Ecto neural progenitor cell (in vitro differentiated cells): ENCODE results near the gene GOLPH3.

Source experiments
- DNase-seq: peaks from one replicate; pipeline ENCODE4 v3.0.0-alpha.2; 2018; ENCODE audit warnings: low spot score

GOLPH3 gene

GRCh38 chr5:32170303-32171151 is 3.6 kb downstream of the GOLPH3 start:
- no peak for DNase-seq

DNA sequence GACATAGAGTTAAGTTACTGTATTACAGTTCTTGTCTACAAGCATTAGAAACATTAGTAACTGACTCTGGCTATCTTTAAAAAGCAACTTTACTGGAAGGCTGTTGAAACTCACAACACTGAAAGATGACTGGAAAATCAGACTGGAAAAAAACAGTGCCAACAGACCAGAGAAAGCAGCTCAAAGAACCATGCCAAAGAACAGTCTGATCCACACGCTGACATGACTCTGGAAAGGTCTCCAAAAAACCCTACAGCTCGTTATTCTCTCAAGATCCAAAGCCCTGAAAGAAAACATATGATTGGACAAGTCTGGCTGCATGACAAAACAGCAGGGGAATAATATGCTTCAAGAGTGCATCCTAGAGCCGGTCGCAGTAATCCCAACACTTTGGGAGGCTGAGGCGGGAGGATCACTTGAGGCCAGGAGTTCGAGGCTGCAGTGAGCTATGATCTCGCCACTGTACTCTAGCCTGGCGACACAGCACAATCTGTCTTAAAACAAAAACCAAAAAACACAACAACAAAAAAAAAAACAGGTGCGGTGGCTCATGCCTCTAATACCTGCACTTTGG is 5.6 kb downstream of the GOLPH3 start:
- DNase-seq: no peak

- no peak for DNase-seq
These were observed 8.5 kb downstream of the GOLPH3 start for GRCh38 chr5:32165597-32165996.

DNA sequence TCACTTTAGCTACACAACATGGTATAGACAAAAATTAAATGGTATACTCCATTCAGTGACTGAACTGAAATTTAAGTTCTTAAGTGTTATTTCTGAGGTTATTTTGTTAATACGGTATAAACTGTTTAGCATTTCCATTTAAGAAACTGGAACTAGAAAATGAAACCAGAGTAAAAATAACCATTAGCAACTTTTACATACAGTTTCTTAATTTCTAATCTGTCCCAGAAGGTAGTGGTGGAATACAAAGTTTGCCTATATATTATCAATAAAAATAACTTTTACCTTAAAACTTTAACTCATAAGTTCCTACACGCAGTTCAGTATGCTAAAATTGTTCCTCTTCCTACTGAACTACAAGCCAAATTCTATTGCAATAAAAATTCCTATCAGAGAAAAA is 10.3 kb downstream of the GOLPH3 start:
- DNase-seq: no peak

DNA sequence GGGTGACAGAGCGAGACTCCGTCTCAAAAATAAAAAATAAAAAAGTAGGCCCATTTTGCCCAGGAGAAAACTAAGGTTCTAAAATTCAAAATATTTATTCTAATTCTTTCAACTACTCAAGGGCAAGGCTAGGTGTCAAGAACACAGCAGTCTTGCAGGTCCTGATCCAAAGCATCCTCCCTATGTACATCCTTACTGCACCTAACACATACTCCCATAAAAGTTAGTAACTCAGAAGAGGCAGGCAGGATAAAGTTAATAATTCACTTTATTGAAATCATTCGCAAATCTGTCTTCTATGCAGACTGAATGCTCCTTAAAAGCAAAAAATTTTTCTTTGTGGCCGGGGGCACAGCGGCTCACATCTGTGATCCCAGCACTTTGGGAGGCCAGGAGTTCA is 11.1 kb downstream of the GOLPH3 start:
- no peak for DNase-seq

GRCh38 chr5:32160228-32160627 is 13.9 kb downstream of the GOLPH3 start:
- DNase-seq: no peak

DNA sequence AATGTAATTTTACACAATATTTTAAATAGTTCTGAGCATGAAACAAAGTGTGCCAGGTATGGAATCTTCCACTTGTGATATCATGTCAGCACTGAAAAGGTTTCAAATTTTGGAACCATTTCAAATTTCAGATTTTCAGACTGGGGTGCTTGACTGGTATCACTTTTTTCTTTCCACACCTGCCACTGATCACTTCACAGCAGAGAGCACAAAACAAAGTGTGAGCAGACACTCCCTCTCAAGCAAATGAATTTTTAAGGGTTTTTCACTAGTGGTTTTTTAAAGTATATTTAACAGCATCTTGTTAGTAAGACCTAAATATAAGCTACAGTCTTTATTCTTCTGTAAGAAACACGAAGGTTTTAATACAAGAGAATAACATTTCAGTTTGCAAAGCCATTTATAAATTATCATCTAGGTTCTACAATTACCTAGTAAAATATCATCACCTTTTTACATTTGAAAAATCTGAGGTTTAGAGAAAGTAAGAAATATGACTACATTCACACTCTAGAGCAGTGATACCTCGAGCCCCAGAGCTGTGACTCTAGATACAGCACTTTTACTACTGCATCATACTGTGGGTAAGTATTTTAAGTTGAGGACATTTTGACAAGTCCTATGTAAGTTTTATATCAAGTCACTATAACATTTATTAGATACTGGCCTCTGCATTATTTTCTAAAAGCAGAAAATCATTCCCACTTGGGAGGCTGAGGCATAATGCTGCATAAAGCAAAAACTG is 14.6 kb downstream of the GOLPH3 start:
- no peak for DNase-seq

- DNase-seq: no peak
These were observed 15.5 kb downstream of the GOLPH3 start for GRCh38 chr5:32158679-32158975.

- no peak for DNase-seq
These were observed 17.0 kb downstream of the GOLPH3 start for GRCh38 chr5:32157078-32157477.

- DNase-seq: no peak
These were observed 17.5 kb downstream of the GOLPH3 start for GRCh38 chr5:32156635-32157034.

GRCh38 chr5:32155211-32155610 is 18.9 kb downstream of the GOLPH3 start:
- no peak for DNase-seq

GRCh38 chr5:32153723-32154122 is 20.4 kb downstream of the GOLPH3 start:
- DNase-seq: no peak

- no peak for DNase-seq
These were observed 22.9 kb downstream of the GOLPH3 start for GRCh38 chr5:32151198-32151597.

DNA sequence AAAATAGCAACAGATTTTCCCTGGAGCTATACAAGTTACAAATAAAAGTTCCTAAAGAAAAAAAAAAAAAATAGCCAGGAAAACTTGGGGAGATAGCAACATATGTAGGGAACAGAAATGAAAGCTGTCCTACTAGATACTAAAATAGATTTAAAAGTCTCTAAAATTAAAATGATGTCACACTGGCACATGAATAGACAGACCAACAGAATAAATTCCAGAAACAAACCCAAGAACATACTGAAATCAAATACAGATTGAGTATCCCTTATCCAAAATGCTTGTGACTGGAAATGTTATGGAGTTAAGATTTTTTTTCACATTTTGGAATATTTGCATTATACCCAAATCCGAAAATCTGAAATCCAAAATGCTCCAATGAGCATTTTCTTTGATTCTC is 23.8 kb downstream of the GOLPH3 start:
- no peak for DNase-seq

DNA sequence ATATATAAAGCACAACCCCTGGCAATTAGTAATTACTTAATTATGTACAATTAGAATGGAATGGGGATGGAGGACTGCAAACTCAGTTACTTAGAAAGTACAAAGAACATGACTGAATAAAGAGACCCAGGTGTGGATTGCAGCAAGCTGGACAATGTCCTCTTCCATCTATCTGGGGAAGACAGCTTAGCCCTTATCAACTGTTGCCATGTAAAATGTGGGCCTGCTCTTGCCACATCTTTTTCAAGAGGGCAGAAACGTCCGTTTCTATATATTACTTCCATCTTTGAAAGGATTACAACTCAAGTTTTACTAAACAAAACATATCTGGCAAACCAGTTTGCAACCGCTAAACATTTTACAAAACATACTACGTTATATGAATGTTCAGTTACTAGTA is 26.2 kb downstream of the GOLPH3 start:
- no peak for DNase-seq

- DNase-seq: no peak
These were observed 26.9 kb downstream of the GOLPH3 start for GRCh38 chr5:32147236-32147635.

DNA sequence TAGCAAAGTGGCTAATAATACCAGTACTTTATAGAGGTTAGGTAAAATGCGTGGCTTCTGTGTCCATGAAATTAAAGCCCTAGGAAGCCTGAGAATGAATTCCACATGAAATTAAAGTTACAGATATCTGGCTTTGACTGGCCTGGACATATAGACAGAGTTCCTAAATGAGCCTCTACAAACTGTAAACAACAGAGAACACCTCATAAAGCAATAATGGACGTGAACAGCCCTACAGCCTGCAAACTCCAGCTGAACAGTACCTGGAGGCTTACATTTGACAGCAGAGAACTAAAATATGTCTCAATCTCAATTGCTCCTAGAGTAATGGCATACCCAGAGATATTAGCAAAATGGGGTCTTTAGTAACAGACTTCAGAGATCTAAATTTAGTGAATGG is 28.7 kb downstream of the GOLPH3 start:
- no peak for DNase-seq

GRCh38 chr5:32144378-32145207 is 29.5 kb downstream of the GOLPH3 start:
- no peak for DNase-seq

DNA sequence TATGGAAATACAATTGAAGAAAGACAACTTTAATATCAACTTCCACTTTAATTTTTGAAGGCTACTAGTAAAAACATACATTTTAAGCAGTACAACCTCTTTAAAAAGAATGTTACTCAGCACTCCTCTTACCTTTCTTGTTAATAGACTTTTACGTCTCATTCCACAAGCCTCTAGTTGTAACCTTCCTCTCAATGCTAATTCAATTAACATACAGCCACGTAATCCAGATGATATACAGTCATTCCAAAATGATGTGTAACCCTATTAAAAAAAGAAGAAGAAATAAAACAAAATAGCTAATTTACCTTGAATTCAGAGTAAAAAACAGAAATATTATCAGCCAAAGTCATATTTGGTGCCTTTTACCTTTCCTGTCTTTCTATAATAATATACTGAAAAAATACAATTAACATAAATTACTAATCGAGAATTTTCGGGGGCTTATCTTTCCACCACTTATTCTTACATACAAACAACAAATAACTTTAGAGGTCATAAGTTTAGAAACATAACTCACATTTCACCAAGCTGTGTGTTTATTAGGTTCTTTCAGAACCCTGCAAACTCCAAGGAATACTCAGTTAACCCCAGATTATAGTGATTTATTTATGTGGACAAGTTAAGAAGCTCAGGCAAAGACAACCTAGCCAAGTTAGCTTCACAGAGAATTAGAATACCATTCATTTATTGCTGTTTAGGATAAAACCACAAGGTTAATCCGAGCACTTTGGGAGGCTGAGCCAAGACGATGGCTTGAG is 30.3 kb downstream of the GOLPH3 start:
- DNase-seq: no peak

DNA sequence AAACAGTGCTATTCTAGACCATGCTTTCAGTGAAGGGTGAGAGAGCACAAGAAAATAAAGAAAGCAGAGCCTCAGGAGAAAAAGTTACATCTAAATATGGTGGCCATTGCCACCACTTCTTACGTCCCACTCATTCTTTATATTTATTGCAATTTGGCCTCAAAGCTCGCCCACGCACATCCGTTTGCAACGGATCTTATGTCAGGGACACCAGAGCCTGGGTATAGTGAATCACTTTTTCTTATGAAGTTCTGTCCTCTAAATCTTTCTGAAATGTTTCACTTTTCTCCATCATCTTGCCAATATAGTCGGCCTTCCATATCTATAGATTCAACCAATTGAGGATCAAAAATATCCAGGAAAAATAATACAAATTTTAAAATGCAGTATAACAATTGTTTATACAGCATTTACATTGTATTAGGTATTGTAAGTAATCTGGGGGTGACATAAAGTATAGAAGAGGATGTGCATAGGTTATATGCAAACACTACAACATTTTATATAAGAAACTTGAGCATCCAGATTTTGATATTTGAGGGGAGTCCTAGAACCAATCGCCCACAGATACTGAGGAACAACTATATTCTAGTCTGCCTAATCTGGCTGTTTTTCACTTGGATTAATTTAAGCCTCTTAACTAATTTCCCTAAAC is 35.2 kb downstream of the GOLPH3 start:
- no peak for DNase-seq

DNA sequence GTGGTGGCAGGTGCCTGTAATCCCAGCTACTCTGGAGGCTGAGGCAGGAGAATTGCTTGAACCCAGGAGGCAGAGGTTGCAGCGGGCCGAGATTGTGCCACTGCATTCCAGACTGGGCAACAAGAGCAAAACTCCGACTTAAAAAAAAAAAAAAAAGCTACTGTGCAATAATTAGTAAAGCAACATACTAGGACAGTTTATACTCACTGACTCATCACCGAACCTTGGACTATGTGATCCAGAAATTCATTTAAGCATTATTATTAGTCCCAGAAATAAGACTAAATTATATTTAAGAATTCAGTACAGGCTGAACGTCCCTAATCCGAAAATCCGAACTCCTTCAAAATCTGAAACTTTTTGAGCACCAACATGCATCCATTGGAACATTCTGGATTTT is 37.8 kb downstream of the GOLPH3 start:
- no peak for DNase-seq
